ENCODE data around the gene SLC6A7.
"Not testable (repeated sequence)": the region's sequence is repeated elsewhere in the genome, so short reads cannot be mapped to it uniquely, and the experiment has no call there.

The SLC6A7 gene

GRCh38 chr5:150221471-150221870 lies 31.6 kb downstream of the SLC6A7 start:
- no peak for DNase-seq

- DNase-seq: no peak
Measured at GRCh38 chr5:150222906-150223305, 33.0 kb downstream of the SLC6A7 start.

- no peak for DNase-seq
Measured at GRCh38 chr5:150223474-150223873, 33.6 kb downstream of the SLC6A7 start.

GRCh38 chr5:150224483-150225027 lies 34.7 kb downstream of the SLC6A7 start:
- no peak for DNase-seq

GRCh38 chr5:150227036-150227435 lies 37.2 kb downstream of the SLC6A7 start:
- DNase-seq: no peak

- no peak for DNase-seq
Measured at GRCh38 chr5:150227606-150228273, 37.9 kb downstream of the SLC6A7 start.

- no peak for DNase-seq
Measured at GRCh38 chr5:150229571-150229970, 39.7 kb downstream of the SLC6A7 start.

- DNase-seq: no peak
Measured at GRCh38 chr5:150230842-150231241, 41.0 kb downstream of the SLC6A7 start.

- not testable (repeated sequence) for DNase-seq
Measured at GRCh38 chr5:150233706-150234105, 43.8 kb downstream of the SLC6A7 start.

GRCh38 chr5:150234576-150235499 lies 45.0 kb downstream of the SLC6A7 start:
- DNase-seq: no peak

- DNase-seq: no peak
Measured at GRCh38 chr5:150235500-150235854, 45.6 kb downstream of the SLC6A7 start.

- no peak for DNase-seq
Measured at GRCh38 chr5:150236313-150236712, 46.5 kb downstream of the SLC6A7 start.

GRCh38 chr5:150236981-150237754 lies 47.3 kb downstream of the SLC6A7 start:
- DNase-seq: no peak

- no peak for DNase-seq
Measured at GRCh38 chr5:150238646-150239045, 48.8 kb downstream of the SLC6A7 start.

- DNase-seq: no peak
Measured at GRCh38 chr5:150239099-150239793, 49.4 kb downstream of the SLC6A7 start.

GRCh38 chr5:150239794-150240122 lies 49.9 kb downstream of the SLC6A7 start:
- no peak for DNase-seq

- DNase-seq: no peak
Measured at GRCh38 chr5:150241298-150242160, 51.7 kb downstream of the SLC6A7 start.

- DNase-seq: no peak
Measured at GRCh38 chr5:150242251-150242894, 52.5 kb downstream of the SLC6A7 start.

- no peak for DNase-seq
Measured at GRCh38 chr5:150243590-150243989, 53.7 kb downstream of the SLC6A7 start.

- DNase-seq: no peak
Measured at GRCh38 chr5:150244209-150244608, 54.3 kb downstream of the SLC6A7 start.
